GM21737 (cell line): Measurements from ENCODE around the gene ROCK2.

Experiments used
- ATAC-seq: cut with Tn5 transposase; IDR thresholded peaks from one replicate; pipeline ENCODE4 v1.9.1; 2021; ENCODE audit warnings: mild to moderate bottlenecking, moderate library complexity; ENCODE audit not compliant: unreplicated experiment

The ROCK2 gene

GRCh38 chr2:11158916-11159573 is 185.4 kb downstream of the ROCK2 start:
- ATAC-seq: no peak

- no peak for ATAC-seq
Observed at GRCh38 chr2:11157731-11158130, 186.7 kb downstream of the ROCK2 start.

GRCh38 chr2:11157296-11157695 is 187.1 kb downstream of the ROCK2 start:
- ATAC-seq: no peak

GRCh38 chr2:11156396-11157075 is 187.9 kb downstream of the ROCK2 start:
- no peak for ATAC-seq

- ATAC-seq: peak; percentile 78
Observed at GRCh38 chr2:11155381-11156035, 188.9 kb downstream of the ROCK2 start, which contains the start of gene SLC66A3. Gene SLC66A3 (plus strand): TSS chr2:11155467. CDS start chr2:11155547, 80 bp downstream.

- ATAC-seq: peak; percentile 62
Observed at GRCh38 chr2:11154923-11155380, 189.5 kb downstream of the ROCK2 start.

GRCh38 chr2:11154016-11154922 is 190.2 kb downstream of the ROCK2 start:
- peak; percentile 11 for ATAC-seq

GRCh38 chr2:11152591-11152990 is 191.8 kb downstream of the ROCK2 start:
- no peak for ATAC-seq

GRCh38 chr2:11147263-11147662 is 197.2 kb downstream of the ROCK2 start:
- ATAC-seq: no peak

- ATAC-seq: no peak
Observed at GRCh38 chr2:11146076-11146475, 198.4 kb downstream of the ROCK2 start.

GRCh38 chr2:11145350-11145749 is 199.1 kb downstream of the ROCK2 start:
- no peak for ATAC-seq

- no peak for ATAC-seq
Observed at GRCh38 chr2:11144738-11145079, 199.7 kb downstream of the ROCK2 start.

GRCh38 chr2:11144077-11144737 is 200.2 kb downstream of the ROCK2 start:
- ATAC-seq: no peak

GRCh38 chr2:11142987-11143386 is 201.4 kb downstream of the ROCK2 start:
- no peak for ATAC-seq

GRCh38 chr2:11142330-11142729 is 202.1 kb downstream of the ROCK2 start:
- ATAC-seq: no peak

GRCh38 chr2:11141319-11141718 is 203.1 kb downstream of the ROCK2 start:
- ATAC-seq: no peak

- no peak for ATAC-seq
Observed at GRCh38 chr2:11140492-11140891, 203.9 kb downstream of the ROCK2 start.

GRCh38 chr2:11134349-11134748 is 210.1 kb downstream of the ROCK2 start:
- ATAC-seq: no peak

GRCh38 chr2:11133936-11134320 is 210.5 kb downstream of the ROCK2 start:
- ATAC-seq: no peak

GRCh38 chr2:11133238-11133935 is 211.0 kb downstream of the ROCK2 start:
- ATAC-seq: no peak
